T1000 (cell line): ENCODE data around the gene MRTFA.

Experiments
- DNase-seq: peaks from one replicate; lab custom pipeline; 2025; ENCODE audit warnings: mixed read lengths; lab: John Stamatoyannopoulos, UW

The MRTFA gene

GRCh38 chr22:40463017-40463631 is 173.4 kb downstream of the MRTFA start:
- no peak for DNase-seq

DNA sequence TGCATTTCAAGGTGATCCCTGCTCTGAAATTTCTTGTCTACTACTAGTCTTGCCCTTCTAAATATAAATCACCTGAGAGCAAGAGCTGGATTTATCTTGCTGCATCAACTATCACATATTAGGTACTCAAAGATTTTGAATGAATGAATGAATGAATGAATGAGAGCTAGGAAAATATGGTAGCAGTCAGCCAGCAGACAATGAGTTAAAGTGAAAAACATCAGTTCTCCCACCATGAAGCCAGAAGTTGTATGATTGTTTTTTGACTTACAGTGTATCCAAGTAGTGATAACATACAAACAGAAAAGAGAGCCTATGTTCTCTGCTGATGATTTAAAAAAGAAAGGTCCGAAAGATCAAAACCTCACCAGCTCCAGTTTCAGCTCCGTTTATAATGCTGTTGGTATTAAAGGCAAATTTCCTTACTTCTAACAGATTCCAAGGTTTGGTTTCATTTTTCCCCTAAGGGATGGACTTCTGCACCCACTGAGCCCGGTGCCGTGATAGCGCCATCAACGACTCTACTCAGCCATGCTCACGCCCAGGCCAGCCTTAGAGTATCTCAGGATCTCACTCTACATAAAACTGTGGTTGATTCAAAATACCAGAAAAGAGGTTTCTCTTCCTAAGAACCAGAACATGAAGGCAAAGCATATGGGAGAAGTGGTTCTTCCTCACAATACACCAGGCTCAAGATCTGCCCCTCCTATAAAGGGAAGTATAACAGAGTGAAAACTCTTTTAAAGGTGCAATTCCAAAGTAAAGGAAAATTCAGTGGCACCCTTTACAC is 174.1 kb downstream of the MRTFA start:
- DNase-seq, result no peak

DNA sequence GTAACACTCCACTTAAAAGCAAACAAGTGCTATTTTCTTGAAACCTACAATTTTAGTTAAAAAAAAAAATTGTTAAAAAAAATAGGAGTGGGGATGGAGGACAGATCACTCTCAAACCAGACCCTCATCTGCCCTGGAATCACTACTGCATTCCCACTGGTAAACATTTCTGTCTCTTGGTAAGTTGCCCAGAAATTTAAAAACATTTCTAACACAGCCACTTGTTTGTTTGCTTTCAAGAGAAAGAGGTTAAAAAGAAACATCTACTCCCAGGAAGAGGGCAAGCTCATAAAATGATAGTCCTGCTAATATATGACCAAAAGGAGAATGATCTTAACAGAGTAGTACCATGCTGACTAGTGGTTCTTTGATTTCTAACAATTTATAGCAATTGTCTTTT is 182.8 kb downstream of the MRTFA start:
- no peak for DNase-seq

- DNase-seq, result no peak
Observed at GRCh38 chr22:40452730-40453487, 183.6 kb downstream of the MRTFA start.

DNA sequence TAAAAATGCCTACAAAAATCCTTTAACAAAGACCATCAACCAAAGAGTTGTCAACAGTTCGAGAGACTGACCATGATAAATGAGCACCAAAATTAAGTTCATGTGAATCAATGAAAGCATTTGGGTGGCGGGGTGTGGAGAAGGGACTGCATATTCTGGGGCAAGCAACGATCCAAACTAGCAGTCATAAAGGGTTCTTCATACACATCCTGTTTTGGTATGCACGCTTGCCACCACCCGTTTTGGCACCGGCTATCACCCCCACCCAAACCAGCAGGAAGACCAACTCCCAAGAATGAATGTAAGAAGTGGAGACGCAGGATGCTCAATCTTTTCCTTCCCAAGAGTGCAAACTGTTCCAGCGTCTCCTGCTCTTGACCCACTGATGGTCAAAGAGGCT is 185.3 kb downstream of the MRTFA start:
- DNase-seq, result no peak

- no peak for DNase-seq
Observed at GRCh38 chr22:40450616-40451015, 185.9 kb downstream of the MRTFA start.

GRCh38 chr22:40449676-40450035 is 186.9 kb downstream of the MRTFA start:
- no peak for DNase-seq

DNA sequence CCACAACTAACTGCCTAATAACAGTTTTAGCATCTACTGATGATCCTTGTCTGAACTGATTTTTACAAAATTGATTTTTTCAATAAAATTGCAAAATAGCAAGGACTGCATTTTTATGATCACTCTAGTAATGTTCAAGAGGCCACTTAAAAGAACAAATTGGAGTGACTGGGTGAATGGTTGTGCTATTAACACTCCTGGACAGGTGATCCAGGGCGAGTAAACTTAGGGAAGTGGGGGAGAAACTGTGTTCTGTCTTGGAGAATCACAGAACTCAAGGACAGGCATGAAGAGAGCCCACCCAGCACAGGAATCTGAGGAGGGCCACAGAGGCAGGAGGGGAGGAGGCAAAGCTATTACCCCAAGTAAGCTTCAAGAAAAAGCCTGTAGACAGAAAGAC is 190.3 kb downstream of the MRTFA start:
- DNase-seq, result no peak

- no peak for DNase-seq
Observed at GRCh38 chr22:40444178-40444831, 192.2 kb downstream of the MRTFA start.

GRCh38 chr22:40443732-40444131 is 192.8 kb downstream of the MRTFA start:
- no peak for DNase-seq

DNA sequence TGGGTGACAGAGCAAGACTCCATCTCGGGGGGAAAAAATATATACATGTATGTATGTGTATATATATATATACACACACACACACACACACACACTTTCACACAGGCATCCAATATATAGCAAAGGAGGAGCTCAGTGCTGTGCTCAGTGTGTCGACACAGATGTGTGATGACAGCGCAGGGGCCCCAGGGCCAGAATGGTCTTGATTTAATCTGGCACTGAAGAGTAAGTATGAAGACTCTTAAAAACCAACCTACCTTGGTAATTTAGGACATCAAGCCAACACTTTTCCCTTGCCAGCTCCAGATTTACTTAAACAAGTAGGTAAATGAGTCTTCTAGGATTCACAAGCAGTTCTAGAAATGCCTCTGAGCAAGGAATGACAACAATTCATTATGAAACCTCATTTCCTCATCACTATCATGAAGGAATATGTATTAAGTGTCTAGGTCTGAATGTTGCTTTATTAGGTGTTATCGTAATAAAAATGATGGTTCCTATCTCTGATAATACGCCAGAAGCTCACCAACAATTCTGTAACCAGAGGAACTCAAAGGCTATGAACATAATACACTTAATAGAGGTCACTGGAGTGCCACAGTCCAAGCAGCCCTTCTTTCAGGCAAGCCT is 194.6 kb downstream of the MRTFA start:
- DNase-seq, result no peak

DNA sequence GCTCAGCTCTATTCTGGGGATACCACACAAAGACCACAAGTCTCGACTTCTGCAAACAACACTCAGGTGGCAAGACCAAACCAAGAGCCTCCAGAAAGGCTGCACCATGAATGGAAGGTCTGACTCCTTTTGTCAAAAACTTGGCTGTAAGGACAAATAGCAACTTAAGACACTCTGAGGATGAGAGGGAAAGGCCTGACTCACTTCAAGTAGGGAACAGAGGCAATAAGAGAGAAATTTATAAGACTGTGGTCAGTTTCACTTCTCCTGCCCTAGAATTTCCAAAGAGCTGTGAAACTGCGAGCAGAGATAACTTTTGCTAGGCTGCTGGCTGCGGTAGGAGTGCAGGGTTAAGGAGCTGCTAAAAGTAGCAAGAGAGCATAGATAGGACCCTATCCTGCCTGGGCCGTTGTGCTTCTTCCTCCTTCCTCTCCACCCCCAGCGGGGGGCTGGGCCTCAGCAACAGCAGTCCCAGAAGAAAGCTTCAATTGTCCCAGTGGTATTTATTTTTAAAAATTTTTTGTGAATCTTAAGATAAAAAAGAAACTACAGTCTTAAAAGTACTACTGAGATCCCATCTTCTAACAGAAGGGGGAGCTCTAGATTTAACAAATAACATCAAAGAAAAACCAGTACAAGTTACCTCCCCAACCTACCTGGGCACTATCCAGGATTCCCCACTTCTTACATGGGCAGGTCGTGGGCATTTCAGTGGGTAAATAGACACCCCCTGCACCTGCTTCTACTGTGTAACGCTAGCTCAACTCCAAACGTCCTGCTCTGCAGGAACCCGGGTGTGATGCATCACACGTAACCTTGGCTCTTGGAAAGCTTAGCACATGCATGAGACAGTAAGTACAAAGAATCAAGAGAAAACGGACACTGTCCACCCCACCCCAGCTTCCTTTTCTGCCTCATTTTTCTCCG is 199.8 kb downstream of the MRTFA start:
- no peak for DNase-seq

DNA sequence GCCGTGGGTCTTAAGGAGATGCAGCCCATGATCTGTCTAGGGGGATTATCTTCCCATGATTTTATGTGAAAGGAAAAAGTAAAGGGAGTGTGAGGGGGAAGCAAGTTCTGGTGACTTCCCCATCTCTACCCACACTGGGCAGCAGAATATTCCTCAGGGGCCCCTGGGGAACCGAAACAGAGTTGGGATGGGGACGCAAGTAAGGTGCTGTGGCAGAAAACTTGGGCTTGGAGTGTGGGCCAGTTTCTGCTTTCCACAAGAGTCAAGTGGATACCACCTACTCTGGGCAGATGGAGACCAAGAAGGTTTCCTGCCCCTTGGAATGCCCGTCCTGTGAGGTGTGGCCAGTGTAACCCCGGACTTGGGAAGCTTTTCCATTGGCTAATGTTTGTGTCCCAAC is 201.8 kb downstream of the MRTFA start:
- no peak for DNase-seq

GRCh38 chr22:40434106-40434505 is 202.4 kb downstream of the MRTFA start:
- no peak for DNase-seq

DNA sequence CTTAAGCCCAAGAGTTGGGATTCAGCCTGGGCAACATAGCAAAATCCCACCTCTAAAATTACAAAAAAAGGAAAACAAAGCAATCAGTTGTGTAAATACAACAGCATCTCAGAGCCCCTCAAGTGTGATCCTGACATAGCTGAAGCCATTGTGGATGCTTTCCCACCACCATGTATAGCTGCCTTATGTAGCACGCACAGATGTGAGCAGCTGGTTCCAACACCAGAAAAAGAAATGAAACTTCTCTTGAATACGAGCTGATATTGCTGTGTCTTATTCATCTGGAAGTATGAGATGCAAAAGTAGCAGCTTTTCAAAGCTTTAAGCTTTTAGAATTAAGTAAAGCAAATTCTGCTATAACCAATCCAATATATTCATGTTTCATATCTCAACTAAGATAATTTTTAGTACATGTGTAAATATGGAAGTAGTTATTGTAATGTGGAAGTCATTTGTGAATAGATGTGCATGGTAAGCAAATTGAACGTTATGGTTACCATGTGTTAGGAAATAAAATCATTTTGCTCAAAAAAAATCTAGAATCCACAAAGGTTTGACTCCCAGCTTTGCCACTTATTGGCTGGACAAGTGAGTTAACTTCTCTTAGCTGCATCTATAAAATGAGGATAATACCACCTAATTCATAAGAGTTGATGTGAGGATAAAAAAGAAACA is 203.0 kb downstream of the MRTFA start:
- no peak for DNase-seq

- DNase-seq, result no peak
Observed at GRCh38 chr22:40432625-40433024, 203.9 kb downstream of the MRTFA start.

- DNase-seq, result no peak
Observed at GRCh38 chr22:40432157-40432556, 204.4 kb downstream of the MRTFA start.

GRCh38 chr22:40430991-40431390 is 205.5 kb downstream of the MRTFA start:
- DNase-seq, result no peak

DNA sequence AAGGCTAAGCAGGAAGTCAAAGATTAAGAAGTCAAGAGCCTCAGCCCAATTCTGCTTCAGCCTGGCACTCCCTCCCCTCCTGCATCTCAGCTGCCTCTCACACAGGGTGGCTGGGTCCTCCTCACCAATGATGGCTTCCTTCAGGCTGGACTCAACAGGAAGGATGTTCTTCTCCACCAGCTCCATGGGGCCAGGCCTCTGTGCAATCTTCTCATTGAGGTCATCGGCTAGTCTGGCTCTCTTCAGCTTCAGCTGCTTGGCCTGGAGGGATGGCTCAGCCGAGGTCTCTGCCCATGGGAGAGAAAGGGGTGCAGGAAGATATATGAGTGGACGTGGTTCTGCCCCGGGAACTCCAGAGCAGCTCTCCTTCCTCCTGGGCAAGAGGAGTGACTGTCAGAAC is 207.0 kb downstream of the MRTFA start:
- DNase-seq, result no peak

- no peak for DNase-seq
Observed at GRCh38 chr22:40428796-40429195, 207.7 kb downstream of the MRTFA start.
